ENCODE measurements around the gene QRICH1.

The QRICH1 gene, protein sequence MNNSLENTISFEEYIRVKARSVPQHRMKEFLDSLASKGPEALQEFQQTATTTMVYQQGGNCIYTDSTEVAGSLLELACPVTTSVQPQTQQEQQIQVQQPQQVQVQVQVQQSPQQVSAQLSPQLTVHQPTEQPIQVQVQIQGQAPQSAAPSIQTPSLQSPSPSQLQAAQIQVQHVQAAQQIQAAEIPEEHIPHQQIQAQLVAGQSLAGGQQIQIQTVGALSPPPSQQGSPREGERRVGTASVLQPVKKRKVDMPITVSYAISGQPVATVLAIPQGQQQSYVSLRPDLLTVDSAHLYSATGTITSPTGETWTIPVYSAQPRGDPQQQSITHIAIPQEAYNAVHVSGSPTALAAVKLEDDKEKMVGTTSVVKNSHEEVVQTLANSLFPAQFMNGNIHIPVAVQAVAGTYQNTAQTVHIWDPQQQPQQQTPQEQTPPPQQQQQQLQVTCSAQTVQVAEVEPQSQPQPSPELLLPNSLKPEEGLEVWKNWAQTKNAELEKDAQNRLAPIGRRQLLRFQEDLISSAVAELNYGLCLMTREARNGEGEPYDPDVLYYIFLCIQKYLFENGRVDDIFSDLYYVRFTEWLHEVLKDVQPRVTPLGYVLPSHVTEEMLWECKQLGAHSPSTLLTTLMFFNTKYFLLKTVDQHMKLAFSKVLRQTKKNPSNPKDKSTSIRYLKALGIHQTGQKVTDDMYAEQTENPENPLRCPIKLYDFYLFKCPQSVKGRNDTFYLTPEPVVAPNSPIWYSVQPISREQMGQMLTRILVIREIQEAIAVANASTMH

GRCh38 chr3:49093853-49094767, at the start of gene QRICH1:
TSS of gene QRICH1 (minus strand) at chr3:49094071. CDS start at chr3:49077017, 17,054 bp downstream.
- peak; percentile 99 for DNase-seq

- no peak for DNase-seq
Measured at GRCh38 chr3:49140080-49140479, 46.2 kb upstream of the QRICH1 start.

GRCh38 chr3:49135499-49135898, 41.6 kb upstream of the QRICH1 start:
- DNase-seq = no peak

DNA sequence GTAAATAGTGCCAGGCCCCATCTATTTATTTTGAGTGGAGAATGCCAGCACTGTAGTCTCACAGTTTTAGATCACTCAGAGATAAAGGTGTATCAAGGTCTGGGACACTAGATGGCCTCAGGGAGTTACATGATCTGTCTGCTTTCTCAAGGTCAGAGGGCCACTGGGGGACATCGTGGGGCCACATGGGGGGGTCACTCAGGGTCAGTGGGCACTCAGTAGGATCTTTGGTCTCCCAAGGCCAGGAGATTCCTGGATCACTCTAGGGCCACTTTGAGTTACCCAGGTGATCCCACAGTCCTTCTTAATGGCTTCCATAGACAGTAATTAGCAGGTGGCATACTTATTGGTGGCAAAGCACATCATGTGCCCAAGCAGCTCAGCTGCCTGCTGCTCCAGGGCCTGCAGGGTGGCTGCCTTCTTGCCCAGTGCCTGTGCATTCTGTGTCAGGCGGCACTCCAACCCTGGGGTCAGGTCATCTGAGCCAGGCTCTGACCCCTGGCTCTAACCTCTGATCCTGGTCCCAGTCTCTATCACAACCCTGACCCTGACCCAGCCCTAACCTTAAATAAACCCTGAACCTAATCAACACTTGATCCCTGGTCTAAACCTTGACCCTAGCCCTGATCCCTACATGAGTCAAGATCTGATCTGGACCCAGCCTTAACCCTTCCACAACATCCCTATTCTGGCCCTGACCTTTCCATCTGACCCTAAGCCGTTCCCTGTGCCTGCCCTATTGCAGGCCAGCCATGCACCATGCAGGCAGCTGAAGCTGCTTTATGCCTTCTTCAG, 40.8 kb upstream of the QRICH1 start:
- no peak for DNase-seq

DNA sequence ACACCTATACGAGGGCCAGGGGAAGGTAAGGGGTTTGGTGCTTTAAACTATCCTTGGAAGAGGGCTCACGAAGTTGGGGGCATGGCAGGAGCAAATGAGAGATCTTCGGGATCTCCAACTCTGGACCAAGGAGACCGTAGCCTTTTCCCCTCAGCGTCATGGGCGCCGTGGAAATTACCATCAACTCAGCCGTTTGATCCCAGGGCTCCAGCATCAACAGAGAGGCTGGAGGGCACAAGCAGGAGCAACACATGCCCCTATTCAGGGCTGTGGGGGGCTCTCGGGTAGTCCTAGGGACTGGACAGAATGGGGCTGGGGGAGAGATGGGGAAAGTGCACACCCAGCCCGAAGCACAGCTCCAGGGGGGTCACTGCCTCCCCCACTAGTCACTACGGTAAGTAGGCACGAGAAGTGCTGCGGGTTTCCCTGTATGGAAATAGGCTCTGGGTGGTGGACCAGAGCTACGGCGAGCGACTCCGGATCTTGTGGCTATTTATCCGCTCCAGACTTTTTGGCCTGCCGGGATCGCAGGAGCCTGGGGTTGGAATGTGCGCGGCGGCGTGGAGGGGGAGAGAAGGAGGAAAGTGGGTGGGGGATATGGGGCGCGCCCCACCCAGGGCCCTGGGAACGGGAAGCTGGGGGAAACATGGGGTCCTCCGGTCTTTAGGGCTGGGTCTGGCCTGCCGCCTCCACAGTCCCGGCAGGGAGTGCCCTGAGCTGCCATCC, 39.5 kb upstream of the QRICH1 start:
- peak; percentile 57 for DNase-seq

DNA sequence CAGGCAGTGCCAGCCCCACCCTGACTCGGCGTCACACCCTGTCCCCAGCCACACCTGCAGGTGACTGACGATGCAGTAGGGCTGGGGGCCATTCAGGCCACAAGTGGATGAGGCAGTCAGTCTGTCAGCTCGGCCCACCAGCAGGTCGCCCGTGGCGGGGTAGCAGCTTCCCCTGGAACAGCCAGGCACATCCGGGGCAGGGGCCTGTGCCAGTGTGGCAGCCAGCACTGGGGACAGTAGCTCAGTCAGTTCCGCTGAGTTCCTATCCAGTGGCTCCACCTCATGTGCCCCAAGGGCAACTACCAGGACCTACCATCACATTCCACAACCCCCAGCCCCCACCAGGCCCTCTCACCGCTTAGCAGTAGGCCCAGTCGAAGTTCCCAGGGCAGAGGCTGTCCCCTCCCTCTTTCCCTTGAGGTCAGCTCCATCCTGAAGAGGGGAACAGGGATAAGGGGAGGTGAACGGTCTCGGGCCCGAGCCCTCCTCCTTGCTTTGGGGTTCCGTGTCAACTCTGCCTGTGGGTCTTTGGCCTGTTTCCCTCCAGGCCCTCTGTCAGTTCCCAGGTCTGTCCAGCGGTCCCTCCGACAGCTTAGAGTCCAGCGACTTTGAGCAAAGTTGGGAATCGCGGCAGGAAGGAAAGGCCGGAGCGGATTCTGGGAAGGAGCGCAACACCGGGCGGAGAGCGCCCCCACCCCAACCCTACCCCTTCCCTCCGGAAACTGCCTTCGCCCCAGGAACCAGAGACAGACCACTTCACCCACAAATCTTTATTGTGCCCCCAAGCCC, 38.8 kb upstream of the QRICH1 start, which contains the start of gene LAMB2:
Gene LAMB2, minus strand, starts transcription at position 614 of the 789 bp plus-strand sequence. Its CDS starts 183 bp downstream, at position 431.
- DNase-seq = peak; percentile 40

GRCh38 chr3:49132073-49132436, 38.2 kb upstream of the QRICH1 start:
- DNase-seq = no peak

DNA sequence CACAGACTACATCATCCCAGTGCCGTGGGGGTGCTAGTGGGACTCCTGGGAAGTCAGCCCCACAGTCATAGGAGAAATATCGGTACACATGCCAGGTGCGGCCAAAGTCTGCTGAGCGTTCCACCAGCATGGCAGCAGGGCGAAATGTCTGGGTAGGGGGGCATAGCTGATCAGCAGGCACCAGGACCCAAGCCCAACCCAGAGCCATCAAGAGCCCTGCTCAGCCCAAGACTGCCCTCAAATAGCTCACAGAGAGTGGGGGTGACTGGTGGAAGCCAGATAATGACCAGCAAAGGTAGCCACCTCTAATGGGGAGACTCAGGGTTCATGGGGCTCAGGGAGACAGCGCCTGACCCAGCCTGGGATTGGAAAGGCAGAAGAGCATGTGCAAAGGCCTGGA, 37.7 kb upstream of the QRICH1 start:
- no peak for DNase-seq

- DNase-seq = no peak
Measured at GRCh38 chr3:49131040-49131439, 37.2 kb upstream of the QRICH1 start.

GRCh38 chr3:49124991-49125670, 31.3 kb upstream of the QRICH1 start:
- no peak for DNase-seq

DNA sequence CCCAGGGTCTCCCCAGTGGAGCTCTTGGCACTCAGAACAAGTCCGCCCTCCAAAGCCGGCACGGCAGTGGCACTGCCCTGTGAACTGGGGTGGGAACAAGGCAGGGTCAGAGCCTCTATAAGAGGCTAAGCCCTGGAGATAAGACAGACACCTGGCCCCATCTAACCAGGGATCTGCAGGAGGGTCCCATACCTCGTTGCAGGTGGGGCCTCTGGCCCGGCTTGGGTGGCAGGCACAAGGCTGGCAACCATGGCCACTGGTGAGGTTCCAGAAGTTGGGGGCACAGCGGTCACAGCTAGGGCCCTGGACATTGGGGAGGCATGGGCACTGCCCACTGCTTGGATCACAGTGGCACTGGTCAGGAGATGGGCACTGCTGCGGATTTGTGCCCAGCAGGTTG, 30.3 kb upstream of the QRICH1 start:
- DNase-seq = no peak

GRCh38 chr3:49123687-49124086, 29.8 kb upstream of the QRICH1 start:
- no peak for DNase-seq

DNA sequence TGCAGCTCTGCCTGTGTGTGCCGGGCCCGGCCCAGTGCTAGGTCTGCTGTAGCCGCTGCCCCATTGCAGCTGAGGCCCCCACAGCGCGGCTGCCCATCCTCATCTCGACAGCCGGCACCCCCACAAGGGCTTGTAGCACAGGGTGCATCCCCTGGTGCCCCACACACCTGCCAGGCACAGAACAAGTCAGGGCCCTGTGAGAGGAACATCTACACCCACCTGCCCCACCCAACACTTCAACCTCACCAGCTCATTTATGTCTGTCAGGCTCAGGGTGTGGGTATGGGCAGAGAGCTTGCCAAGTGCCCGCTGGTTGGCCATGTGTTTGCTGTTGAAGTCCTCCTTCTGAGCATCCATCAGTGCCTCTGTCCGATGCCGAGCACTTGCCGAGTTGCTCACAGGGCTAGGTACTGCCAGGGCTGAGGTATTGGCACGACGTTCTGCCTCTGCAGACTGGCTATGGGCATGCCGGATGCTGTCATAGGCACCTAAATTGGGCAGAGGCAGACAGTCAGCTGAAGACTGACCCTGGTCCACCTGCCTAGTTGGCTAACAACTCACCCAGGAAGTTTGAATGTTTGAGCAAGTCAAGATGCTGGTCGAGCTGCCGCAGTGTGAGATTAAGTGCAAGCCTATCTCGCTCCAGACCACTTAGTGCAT, 29.1 kb upstream of the QRICH1 start:
- no peak for DNase-seq

DNA sequence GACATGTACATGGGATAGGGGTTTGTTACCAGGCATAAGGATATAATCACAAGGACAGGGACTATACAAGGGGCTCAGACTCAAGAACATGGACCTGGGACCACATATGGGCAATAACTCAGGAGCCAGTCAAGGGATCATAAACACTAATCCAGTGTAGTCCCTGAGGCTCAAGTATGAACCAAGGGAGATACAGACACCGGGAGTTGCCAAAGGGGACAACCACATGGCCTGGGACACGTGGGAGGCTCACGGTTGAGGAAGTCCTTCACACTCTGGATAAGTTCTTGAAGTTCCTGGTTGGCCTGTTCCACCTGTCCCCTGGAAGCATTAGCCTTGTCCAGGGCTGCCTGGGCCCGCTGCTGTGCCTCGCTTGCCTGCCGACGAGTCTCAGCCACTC, 28.6 kb upstream of the QRICH1 start:
- DNase-seq = peak; percentile 13

DNA sequence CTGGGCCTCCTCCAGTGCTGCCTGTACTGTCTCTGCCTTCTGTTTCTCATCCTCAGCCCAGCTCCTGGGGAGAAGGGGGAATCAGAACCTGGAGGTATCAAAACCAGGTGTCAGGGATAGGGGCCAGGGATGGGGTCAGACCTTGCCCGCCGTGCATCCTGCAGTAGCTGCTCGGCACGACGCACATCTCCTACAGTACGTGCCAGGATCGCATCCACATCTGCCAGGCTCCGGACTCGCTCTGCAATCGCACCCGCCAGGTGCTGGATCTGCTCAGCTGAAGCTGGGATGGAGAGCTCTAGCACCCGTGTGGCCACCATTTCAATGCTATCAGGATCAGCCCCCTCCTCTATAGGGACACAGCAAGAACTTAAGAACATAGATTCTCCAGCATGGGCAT, 28.2 kb upstream of the QRICH1 start:
- DNase-seq = no peak

- no peak for DNase-seq
Measured at GRCh38 chr3:49121132-49121736, 27.4 kb upstream of the QRICH1 start.

DNA sequence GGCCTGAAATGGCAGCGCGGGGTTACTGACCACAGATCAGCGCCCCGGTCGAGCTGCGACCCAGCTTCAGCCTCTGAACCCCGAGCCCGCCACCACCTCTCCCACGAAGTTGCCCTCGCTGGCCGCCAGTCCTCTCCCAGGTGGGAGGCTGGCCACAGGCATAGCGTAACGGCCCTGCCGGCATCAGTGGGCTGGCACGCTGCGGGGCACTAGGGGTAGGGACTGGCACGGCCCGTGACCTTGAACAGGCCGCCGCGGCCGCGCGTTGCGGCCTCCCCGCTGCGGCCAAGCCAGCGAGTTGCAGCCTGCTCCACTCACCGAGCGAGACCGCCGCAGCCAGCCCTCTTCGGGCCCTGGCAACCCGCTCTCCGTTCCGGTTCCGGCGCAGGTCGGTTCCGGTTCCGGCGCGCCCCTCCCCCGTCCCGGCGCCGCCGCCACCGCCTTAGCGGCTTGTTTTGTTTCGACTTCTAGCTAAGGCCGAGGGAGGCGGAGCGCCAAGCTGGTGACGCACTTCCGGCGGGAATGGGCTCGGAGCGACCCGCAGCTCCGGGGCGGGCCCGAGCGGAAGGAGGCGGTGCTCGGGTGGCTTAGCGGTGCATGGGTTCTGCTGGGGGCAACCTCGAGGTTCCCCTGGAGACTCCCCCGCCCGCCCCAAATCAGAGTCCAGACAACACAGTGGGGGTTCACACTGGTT, 26.7 kb upstream of the QRICH1 start, which contains the start of gene USP19:
Gene USP19, minus strand, starts transcription at position 386 of the 694 bp plus-strand sequence. CDS start 1,678 bp downstream, outside the sequence.
- peak; percentile 96 for DNase-seq

DNA sequence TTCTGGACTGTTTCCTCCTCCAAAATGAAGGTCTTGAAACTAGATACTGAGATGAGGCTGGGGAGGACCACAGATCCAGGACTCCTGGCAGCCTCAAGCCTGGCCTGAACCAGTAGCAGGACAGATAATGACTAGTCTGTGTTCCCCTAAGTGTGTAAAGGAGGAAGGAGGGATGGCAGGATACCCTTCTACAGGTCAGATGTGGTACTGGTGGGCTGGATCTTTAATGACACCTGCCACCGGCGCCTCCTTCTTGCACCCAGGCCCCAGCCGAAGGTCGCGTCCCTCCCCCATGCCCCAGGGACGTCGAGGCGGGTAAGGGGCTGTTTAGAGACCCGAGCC, 26.2 kb upstream of the QRICH1 start:
- peak; percentile 18 for DNase-seq

Measured in inflammatory macrophage treated with lipopolysaccharide for 4 hours (primary cell).